CD4-positive, CD25-positive, alpha-beta regulatory T cell (primary cell): ENCODE measurements around the gene GMPPB. TPM values are rescaled to one million over a fixed set of nuclear protein-coding genes. Genes with fewer than 3 reads are reported as not detected.
A peak's percentile ranks its signal among the peaks of the same experiment; 100 is the strongest.

Experiments used
- ATAC-seq, 2 donors: fragments of 150-1000 bp; cut with Tn5 transposase; one replicate each; pipeline ENCODE4 v1.10.0; 2021; ENCODE audit warnings: low read depth in 2 of 2, moderate number of reproducible peaks in 2 of 2, moderate library complexity in 1 of 2
- DNase-seq, 3 donors: peaks; one replicate each; pipeline versions ENCODE4 v3.0.0 to v3.0.0-alpha.2; 2012 to 2022; ENCODE audit warnings: mixed read lengths in 1 of 3
- H3K27ac ChIP-seq: one replicate; pipeline ENCODE4 v1.7.0; 2013; ENCODE audit warnings: mild to moderate bottlenecking, low read length; ENCODE audit not compliant: insufficient read depth, poor library complexity, severe bottlenecking
- H3K27me3 ChIP-seq: one replicate; pipeline ENCODE4 v1.7.0; 2013; ENCODE audit warnings: low read length; ENCODE audit not compliant: control insufficient read depth, insufficient read depth
- H3K36me3 ChIP-seq: one replicate; pipeline ENCODE4 v1.7.0; 2013; ENCODE audit warnings: mild to moderate bottlenecking, low read length, moderate library complexity; ENCODE audit not compliant: control insufficient read depth, insufficient read depth
- H3K4me1 ChIP-seq: 2 replicates; pipeline ENCODE4 v1.7.0; 2013; ENCODE audit warnings: mild to moderate bottlenecking, low read length; ENCODE audit not compliant: insufficient read depth, control insufficient read depth, poor library complexity, severe bottlenecking
- H3K4me3 ChIP-seq: one replicate; pipeline ENCODE4 v1.7.0; 2013; ENCODE audit warnings: low read depth, mild to moderate bottlenecking, low read length, moderate library complexity
- H3K9me3 ChIP-seq, 2 experiments: 1 replicate in 1 of 2; 2 replicates in 1 of 2; pipeline ENCODE4 v1.7.0; 2013; ENCODE audit warnings: low read length in 2 of 2, mild to moderate bottlenecking in 1 of 2, moderate library complexity in 1 of 2; ENCODE audit not compliant: control insufficient read depth in 2 of 2
- H3K27ac Mint-ChIP-seq, 3 donors: one replicate each; pipeline ENCODE4 v1.8.0; 2020 to 2022; ENCODE audit warnings: mild to moderate bottlenecking in 3 of 3, mixed read lengths in 3 of 3, moderate library complexity in 2 of 3
- H3K27me3 Mint-ChIP-seq: one replicate; pipeline ENCODE4 v1.8.0; 2022; ENCODE audit warnings: mild to moderate bottlenecking, mixed read lengths
- H3K36me3 Mint-ChIP-seq: one replicate; pipeline ENCODE4 v1.8.0; 2020; ENCODE audit warnings: mixed read lengths
- H3K4me1 Mint-ChIP-seq, 4 donors: one replicate each; pipeline ENCODE4 v1.8.0; 2020 to 2022; ENCODE audit warnings: mixed read lengths in 4 of 4, mild to moderate bottlenecking in 1 of 4
- H3K4me3 Mint-ChIP-seq, 4 donors: one replicate each; pipeline ENCODE4 v1.8.0; 2020 to 2022; ENCODE audit warnings: mild to moderate bottlenecking in 4 of 4, mixed read lengths in 4 of 4, moderate library complexity in 3 of 4
- H3K9me3 Mint-ChIP-seq, 7 donors: one replicate each; pipeline ENCODE4 v1.8.0; 2020 to 2022; ENCODE audit warnings: mixed read lengths in 7 of 7, mild to moderate bottlenecking in 3 of 7, moderate library complexity in 2 of 7
- polyA plus RNA-seq, 4 donors: library from polyadenylated mRNA; unstranded; fragments of 300-500 nt; fragmentation: Illumina TruSeq; gene quantifications; one replicate each; pipeline ENCODE4 v1.2.3, GENCODE V29; 2021
- total RNA-seq: library from RNA; stranded (reverse); gene quantifications from one replicate; pipeline ENCODE4 v1.2.3, GENCODE V29; 2022

Gene GMPPB
- total and polyA plus RNA-seq, 5 donors from 2014 or later, result 14.7 to 32.1 (median 17.7) TPM

DNA sequence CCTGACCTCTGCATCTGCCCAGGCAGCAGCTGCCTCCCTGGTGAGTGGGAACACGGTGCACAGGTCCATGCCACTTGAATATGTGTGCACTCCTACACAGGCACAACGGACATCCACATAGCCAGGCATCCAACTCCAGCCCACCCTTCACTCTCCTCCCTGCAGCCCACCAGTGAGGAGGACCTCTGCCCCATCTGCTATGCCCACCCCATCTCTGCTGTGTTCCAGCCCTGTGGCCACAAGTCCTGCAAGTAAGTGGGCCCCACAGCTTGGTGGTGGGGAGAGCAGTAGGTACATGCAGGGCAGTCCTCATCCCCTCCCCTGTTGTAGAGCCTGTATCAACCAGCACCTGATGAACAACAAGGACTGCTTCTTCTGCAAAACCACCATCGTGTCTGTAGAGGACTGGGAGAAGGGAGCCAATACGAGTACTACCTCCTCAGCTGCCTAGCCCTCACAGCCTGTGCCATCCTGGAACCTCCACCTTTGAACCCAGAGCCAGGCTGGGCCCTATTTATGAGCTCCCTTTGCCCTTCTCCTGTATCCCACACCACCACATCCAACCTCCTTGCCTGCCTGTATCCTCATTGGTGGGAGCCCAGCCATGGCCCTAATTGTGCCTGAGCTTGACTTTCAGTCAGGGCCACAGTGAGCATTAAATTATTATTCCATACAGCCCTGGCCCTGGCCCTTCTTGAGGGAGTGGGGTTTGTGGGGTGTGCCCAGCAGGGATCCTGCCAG is 2.7 kb downstream of the GMPPB start:
- H3K4me3 Mint-ChIP-seq, result peak overlapping the region; percentile 53 to 93 (median 74)
- H3K9me3 ChIP-seq, result no peaks in the 10 kb centered on the region
- no peaks in the 10 kb centered on the region for H3K27me3 Mint-ChIP-seq
- H3K36me3 ChIP-seq, result peaks cover 8% of the 10 kb centered on the region
- peaks cover 31% of the 10 kb centered on the region for H3K4me1 ChIP-seq
- peaks cover 0 to 56% (median 23%) of the 10 kb centered on the region in 4 donors for H3K4me1 Mint-ChIP-seq
- ATAC-seq, result no peak
- H3K27ac ChIP-seq, result no peak overlapping the region
- H3K36me3 Mint-ChIP-seq, result no peaks in the 10 kb centered on the region
- peak overlapping the region in 1 of 3 donors; percentile 54 for H3K27ac Mint-ChIP-seq
- no peak overlapping the region for H3K4me3 ChIP-seq
- no peaks in the 10 kb centered on the region for H3K9me3 Mint-ChIP-seq
- no peak for DNase-seq
- no peaks in the 10 kb centered on the region for H3K27me3 ChIP-seq

DNA sequence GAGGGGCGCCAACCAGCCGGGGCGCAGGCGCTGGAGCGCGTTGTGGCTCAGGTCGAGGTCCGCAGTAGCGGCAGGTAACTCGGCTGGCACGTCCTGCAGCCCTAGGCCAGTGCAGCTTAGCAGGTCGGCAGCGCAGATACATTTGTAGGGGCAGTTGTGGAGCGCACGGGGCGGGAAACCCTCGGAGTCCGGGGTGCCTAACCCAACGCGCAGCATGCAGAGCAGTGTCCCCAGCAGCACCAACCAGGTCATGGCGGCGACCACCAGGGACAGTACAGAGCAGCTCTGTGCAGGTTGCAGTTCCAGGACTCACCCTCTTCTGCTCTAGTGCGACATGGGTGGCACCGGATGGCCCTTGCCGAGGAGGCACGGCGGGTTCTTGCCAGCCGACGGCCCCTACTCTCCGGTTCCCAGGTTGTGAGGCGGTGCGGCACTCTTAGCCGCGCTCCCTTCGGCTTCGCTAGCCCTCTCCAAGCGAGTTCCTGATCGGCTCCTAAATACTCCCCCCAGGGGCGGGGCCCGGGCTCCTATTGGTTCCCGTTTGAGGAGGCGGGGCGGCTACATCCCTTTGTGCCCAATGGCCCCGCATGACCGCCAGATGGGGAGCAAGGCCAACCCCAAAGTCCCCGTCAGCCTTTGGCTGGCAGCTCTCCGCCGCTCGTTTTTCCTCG is 4.4 kb downstream of the GMPPB start, which contains the start of gene AMIGO3:
Gene AMIGO3 (minus strand): TSS at position 471 of the 671 bp plus-strand sequence. CDS start 219 bp downstream, at position 252.
- Mint-ChIP-seq H3K4me1 (peaks cover 0 to 47% (median 22%) of the 10 kb centered on the region in 4 donors), H3K9me3 (no peaks in the 10 kb centered on the region), H3K27me3 (no peaks in the 10 kb centered on the region), H3K4me3 (peak within 1 kb of the TSS; percentile 93 to 97 (median 94)), H3K36me3 (no peaks in the 10 kb centered on the region), H3K27ac (peak within 1 kb of the TSS; percentile 38 to 94 (median 92))
- Histone ChIP-seq H3K4me1 (peaks cover 25% of the 10 kb centered on the region), H3K36me3 (peaks cover 8% of the 10 kb centered on the region), H3K27me3 (no peaks in the 10 kb centered on the region), H3K4me3 (peak within 1 kb of the TSS; percentile 68), H3K27ac (peak within 1 kb of the TSS; percentile 75), H3K9me3 (no peaks in the 10 kb centered on the region)
- DNase-seq (peak; percentile 88 to 93 (median 92)), ATAC-seq (peak; percentile 77 to 78)

DNA sequence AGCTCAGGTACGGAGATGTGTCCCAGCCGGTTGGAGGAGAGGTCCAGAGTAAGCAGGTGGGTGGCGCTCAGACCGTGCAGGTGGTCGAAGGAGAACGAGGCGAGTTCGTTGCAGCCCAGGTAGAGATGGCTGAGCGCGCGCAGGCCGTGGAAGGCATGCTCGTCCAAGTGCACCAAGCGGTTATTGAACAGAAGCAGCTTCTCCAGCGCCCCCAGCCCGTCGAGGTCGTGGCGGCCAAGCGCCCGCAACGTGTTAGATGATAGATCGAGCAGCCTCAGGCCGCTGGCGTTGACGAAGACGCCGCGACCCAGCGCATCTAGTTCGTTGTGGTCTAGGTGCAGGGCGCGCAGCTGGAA is 4.9 kb downstream of the GMPPB start:
- peak overlapping the region; percentile 75 for H3K27ac ChIP-seq
- Mint-ChIP-seq H3K27me3 (no peaks in the 10 kb centered on the region), H3K4me1 (peaks cover 0 to 44% (median 22%) of the 10 kb centered on the region in 4 donors), H3K9me3 (no peaks in the 10 kb centered on the region), H3K27ac (peak overlapping the region in 2 of 3 donors; percentile 92 to 94), H3K36me3 (no peaks in the 10 kb centered on the region), H3K4me3 (peak overlapping the region; percentile 93 to 97 (median 94))
- DNase-seq, result no peak
- H3K36me3 ChIP-seq, result peaks cover 8% of the 10 kb centered on the region
- peak overlapping the region; percentile 68 for H3K4me3 ChIP-seq
- no peaks in the 10 kb centered on the region for H3K27me3 ChIP-seq
- H3K9me3 ChIP-seq, result no peaks in the 10 kb centered on the region
- ATAC-seq, result no peak
- peaks cover 25% of the 10 kb centered on the region for H3K4me1 ChIP-seq

DNA sequence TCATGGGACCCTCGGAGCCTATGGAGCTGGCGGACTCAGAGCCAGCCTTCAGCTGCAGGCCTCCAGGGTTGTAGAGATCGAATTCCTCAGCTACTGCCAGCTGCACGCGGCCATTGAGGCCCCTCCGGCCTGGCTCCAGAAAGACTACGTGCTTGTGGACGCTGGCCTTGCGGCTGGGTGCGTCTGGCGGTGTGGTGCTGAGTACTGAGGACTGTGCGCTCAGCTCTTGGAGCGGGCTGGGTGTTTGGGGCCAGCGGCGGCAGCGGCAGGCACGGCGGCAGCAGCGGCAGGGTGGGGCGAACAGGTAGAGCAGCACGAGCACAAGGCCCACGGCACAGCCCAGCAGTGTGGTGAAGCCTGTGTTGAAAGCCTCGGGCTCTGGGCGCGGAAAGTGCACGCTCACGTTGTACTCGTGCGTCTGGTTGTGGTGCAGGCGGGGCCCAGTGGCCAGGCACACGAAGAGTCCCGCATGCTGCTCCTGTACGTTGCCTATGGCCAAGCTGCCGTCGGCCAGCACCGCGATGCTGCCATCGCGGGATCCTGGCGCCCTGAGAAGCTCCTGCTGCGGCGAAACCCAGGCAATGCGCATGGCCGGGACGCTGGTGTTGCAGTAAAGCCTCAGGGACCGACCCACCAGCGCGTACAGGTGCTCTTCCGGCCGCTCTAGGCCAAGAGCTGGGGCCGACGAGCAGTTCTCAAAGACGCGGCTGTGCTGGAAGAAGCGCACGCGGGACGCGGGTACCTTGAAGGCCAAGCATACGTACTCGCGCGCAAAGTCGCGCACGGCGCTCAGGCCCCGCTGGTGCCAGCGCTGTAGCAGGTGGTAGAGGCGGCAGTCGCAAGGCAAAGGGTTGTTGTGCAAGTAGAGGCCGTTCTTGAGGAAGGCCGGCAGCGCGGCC is 5.5 kb downstream of the GMPPB start:
- Histone ChIP-seq H3K27me3 (no peaks in the 10 kb centered on the region), H3K9me3 (no peaks in the 10 kb centered on the region), H3K27ac (no peak overlapping the region), H3K36me3 (peaks cover 8% of the 10 kb centered on the region), H3K4me1 (peaks cover 25% of the 10 kb centered on the region), H3K4me3 (no peak overlapping the region)
- no peaks in the 10 kb centered on the region for H3K9me3 Mint-ChIP-seq
- ATAC-seq, result no peak
- H3K4me1 Mint-ChIP-seq, result peaks cover 0 to 42% (median 20%) of the 10 kb centered on the region in 4 donors
- H3K4me3 Mint-ChIP-seq, result peak overlapping the region; percentile 93 to 97 (median 94)
- no peak for DNase-seq
- H3K36me3 Mint-ChIP-seq, result no peaks in the 10 kb centered on the region
- peak overlapping the region in 1 of 3 donors; percentile 55 for H3K27ac Mint-ChIP-seq
- H3K27me3 Mint-ChIP-seq, result no peaks in the 10 kb centered on the region

DNA sequence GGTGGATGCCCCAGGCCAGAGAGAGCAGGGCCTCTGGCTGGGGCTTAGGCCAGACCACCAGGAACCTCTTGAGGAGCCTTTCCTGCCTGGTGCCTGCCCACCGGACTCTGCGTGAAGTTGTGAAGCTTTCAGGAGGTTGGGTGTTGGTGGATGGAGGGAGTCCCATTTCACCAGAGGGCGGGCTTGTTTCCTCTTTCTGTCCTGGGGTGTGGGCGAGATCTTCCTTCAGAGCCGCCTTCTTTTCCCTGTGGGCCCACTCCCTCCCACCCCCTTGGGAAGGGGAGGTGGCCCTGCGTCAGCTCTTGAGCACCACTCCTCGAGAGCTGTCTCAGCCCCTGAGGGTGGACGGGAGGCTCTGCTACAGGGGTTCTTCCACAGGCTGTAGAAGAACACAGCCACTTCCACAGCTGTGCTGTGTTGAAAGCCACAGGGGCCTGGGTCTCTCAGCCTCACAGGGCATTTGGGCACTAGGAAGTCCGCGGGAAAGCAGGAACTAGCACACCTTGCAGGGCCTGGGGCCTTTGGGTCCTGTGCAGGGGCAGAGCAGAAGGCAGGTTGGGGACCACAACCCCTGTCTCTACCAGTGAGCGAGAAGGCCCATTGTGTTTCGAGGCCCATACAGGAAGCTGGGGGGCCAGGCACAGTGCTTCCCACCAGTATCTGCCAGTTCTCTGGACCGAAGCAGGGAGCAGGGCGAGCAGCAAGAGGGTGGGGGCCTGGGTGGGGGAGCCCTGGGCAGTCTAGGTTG is 6.4 kb downstream of the GMPPB start:
- Mint-ChIP-seq H3K36me3 (no peaks in the 10 kb centered on the region), H3K9me3 (no peaks in the 10 kb centered on the region), H3K4me1 (peaks cover 0 to 41% (median 13%) of the 10 kb centered on the region in 4 donors), H3K27me3 (no peaks in the 10 kb centered on the region), H3K27ac (no peak overlapping the region), H3K4me3 (peak overlapping the region in 3 of 4 donors; percentile 16 to 66 (median 44))
- H3K27ac ChIP-seq, result no peak overlapping the region
- no peaks in the 10 kb centered on the region for H3K27me3 ChIP-seq
- ATAC-seq, result no peak
- H3K9me3 ChIP-seq, result no peaks in the 10 kb centered on the region
- peaks cover 22% of the 10 kb centered on the region for H3K4me1 ChIP-seq
- DNase-seq, result no peak
- H3K36me3 ChIP-seq, result peaks cover 8% of the 10 kb centered on the region
- no peak overlapping the region for H3K4me3 ChIP-seq

DNA sequence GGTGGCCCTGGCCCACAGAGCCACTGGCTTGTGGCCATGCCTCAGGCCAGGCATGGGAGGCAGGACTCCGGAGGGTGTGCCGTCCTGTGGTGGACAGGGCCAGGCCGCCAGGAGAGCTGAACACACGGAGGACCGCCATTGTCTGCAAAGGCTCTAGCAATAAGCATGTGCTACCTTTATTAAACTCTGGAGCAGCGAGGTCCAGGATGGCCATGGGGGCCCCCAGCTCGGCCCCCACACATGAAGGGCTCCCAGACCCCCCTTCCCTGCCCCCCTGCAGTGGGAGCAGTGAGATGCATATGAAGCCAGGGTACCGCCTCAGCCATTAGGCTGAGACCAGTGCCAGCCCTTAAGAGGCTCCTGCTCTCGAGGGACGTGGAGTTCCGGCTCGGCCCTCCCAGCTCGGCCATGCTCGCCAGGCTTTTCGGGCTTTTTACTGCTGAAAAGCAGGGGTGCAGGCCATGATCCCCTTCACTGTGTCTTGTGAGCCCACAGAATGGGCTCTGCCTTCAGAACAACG is 7.0 kb downstream of the GMPPB start:
- Mint-ChIP-seq H3K27me3 (no peaks in the 10 kb centered on the region), H3K4me3 (no peak overlapping the region), H3K27ac (no peak overlapping the region), H3K4me1 (peaks cover 0 to 37% (median 12%) of the 10 kb centered on the region in 4 donors), H3K36me3 (peaks cover 1% of the 10 kb centered on the region), H3K9me3 (no peaks in the 10 kb centered on the region)
- Histone ChIP-seq H3K36me3 (peaks cover 8% of the 10 kb centered on the region), H3K9me3 (no peaks in the 10 kb centered on the region), H3K27ac (no peak overlapping the region), H3K4me3 (no peak overlapping the region), H3K4me1 (peaks cover 22% of the 10 kb centered on the region), H3K27me3 (no peaks in the 10 kb centered on the region)
- no peak for DNase-seq
- no peak for ATAC-seq

DNA sequence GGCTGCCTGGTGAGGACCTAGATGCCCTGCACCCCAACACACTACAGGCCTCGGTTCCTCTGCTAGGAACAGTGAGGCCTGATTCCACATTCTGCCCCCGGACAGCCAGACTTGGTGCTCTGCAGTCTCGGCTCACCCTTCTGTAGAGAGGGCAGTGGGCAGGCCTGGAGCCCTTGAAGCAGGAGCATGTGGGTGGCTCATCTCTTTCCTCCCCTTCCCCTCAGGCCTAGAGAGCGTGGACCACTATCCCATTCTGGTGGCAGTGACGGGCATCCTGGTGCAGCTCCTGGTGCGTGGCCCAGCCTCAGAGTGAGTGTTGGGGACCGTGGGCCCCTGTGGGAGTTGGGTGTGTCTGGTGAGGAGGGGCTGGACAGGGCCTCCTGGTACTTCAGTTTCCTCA is 7.6 kb downstream of the GMPPB start:
- Histone ChIP-seq H3K9me3 (no peaks in the 10 kb centered on the region), H3K4me1 (peaks cover 22% of the 10 kb centered on the region), H3K27me3 (no peaks in the 10 kb centered on the region), H3K4me3 (no peak overlapping the region), H3K27ac (no peak overlapping the region), H3K36me3 (peaks cover 2% of the 10 kb centered on the region)
- Mint-ChIP-seq H3K4me1 (peaks cover 0 to 34% (median 13%) of the 10 kb centered on the region in 4 donors), H3K36me3 (peaks cover 7% of the 10 kb centered on the region), H3K4me3 (peak overlapping the region in 2 of 4 donors; percentile 24 to 33), H3K9me3 (no peaks in the 10 kb centered on the region), H3K27ac (no peak overlapping the region), H3K27me3 (no peaks in the 10 kb centered on the region)
- DNase-seq (no peak), ATAC-seq (no peak)
